Gastroesophageal sphincter (tissue), 3 donors: Measurements from ENCODE around the gene PAQR9.

ENCODE experiments used
- POLR2A ChIP-seq, 2 donors: fragments of 450-650 bp; IDR thresholded peaks; one replicate each; pipeline ENCODE4 v1.6.1; 2017; ENCODE audit warnings: antibody characterized with exemption in 2 of 2, mild to moderate bottlenecking in 2 of 2, moderate library complexity in 1 of 2
- POLR2AphosphoS5 ChIP-seq: sonication (generic); formaldehyde crosslinking; IDR thresholded peaks from one replicate; pipeline ENCODE4 v1.6.1; 2017; ENCODE audit warnings: antibody characterized with exemption
- TF ChIP-seq, protein P1 (sequence below), 4 experiments: fragments of 200-600 bp in 2 of 4; fragments of 450-650 bp in 2 of 4; sonication (generic) in 1 of 4; IDR thresholded peaks; one replicate each; pipeline ENCODE4 v1.5.1; 2017 to 2019; ENCODE audit warnings: antibody characterized with exemption in 4 of 4, mild to moderate bottlenecking in 2 of 4, moderate library complexity in 2 of 4

DNA sequence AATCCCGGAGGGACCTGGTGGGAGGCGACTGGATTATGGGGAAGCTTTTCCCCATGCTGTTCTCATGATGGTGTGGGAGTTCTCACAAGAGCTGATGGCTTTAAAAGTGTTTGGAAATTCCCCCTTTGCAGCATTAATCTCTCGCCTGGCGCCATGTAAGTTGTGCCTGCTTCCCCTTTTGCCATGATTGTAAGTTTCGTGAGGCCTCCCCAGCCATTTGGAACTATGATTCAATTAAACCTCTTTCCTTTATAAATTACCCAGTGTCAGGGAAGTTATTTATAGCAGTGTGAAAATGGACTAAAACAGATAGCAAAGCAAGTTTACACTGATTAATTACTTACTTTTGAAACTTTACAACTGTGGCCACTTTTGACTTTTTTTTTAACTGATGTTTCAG is 27.2 kb upstream of the PAQR9 start:
- TF ChIP-seq, protein P1, sequence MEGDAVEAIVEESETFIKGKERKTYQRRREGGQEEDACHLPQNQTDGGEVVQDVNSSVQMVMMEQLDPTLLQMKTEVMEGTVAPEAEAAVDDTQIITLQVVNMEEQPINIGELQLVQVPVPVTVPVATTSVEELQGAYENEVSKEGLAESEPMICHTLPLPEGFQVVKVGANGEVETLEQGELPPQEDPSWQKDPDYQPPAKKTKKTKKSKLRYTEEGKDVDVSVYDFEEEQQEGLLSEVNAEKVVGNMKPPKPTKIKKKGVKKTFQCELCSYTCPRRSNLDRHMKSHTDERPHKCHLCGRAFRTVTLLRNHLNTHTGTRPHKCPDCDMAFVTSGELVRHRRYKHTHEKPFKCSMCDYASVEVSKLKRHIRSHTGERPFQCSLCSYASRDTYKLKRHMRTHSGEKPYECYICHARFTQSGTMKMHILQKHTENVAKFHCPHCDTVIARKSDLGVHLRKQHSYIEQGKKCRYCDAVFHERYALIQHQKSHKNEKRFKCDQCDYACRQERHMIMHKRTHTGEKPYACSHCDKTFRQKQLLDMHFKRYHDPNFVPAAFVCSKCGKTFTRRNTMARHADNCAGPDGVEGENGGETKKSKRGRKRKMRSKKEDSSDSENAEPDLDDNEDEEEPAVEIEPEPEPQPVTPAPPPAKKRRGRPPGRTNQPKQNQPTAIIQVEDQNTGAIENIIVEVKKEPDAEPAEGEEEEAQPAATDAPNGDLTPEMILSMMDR (IDR thresholded peaks at IDR 0.05), result no peak
- no peak for TF ChIP-seq POLR2A (IDR thresholded peaks at IDR 0.05)
- no peak for TF ChIP-seq POLR2AphosphoS5
